ENCODE measurements around the gene ZC3H14.

Gene ZC3H14

DNA sequence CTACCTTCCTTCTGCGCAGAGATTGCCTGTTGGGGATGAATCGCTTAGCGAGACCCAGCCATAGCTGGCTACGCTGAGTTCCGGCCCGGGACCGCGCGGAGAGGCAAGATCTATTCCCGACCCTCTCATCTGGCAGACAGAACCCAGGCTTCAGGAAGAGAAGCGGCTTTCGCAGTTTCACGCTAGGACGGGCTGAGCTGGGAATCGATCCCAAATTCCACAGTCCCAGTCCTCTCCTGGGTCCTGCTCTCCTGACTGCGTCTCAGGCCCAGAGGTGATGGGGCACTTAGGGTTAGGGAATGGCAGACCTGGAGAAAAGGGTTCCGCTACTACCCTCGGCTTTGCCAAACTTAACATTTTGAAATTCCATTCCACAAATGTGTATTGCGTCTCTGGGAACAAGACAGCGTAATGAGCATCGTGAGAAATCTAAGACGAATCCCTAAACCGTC is 10.8 kb upstream of the ZC3H14 start:
- DNase-seq = no peak

DNA sequence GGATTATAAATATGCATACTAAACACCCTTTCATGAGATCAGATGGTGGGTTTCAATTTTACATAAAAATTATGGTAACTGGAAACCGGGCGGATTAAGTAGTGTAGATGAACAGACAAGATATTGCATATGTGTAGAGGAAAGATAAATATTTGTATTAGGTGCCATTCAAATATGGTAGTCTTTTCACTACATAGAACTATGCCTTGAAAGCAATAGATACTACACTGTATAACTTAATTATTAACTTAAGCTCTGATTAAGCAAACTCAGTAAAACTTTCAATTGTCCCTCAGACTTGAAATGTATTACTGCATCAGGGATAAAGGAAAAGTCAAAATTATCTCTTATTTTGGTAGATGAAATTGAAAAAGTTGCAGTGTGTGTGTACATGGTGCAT is 10.0 kb upstream of the ZC3H14 start:
- DNase-seq = peak; percentile 77

GRCh38 chr14:88553886-88554456 is 8.9 kb upstream of the ZC3H14 start:
- peak; percentile 31 for DNase-seq

DNA sequence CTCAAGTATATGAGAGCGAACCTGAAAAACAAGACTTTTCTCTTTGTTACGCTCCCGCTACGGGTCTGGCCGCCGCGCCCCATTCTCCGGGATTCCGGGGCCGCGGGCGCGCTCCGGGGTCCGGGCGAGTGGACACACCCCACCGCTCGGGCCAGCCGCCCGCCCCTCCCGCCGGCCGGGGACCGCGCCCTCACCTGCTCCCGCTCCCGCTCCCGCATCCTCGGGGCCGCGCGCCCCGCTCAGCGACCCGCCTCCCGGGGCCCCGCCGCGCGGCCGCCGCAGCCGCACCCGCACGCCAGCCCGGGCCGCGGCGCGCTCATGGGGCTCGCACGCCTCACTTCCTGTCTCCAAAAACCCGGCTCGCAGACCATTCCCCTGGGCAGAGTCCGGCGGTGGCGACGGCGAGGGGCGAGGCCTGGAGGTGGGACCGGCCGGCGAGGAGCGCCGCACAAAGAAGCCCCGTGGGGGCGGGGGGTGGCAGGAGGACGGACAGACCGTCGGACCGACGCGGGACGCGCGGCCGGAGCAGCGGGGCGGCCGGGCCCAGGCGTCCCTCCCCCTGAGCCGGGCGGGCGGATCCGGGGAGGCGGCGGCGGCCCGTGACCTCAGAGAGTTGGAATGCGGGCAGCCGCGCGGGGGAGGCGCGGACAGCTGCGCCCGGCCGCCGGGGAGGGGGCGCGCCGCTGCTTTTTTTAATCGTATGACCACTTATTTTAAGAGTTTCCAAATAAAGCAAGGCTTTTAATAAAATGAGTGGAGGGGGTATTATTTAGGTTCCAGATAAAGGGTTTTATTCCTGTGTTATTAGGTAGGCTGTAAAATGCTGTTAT is 8.2 kb upstream of the ZC3H14 start, which contains the start of gene PTPN21:
TSS of gene PTPN21 (minus strand) at position 551 of the 830 bp plus-strand sequence. CDS start 4,590 bp downstream, outside the sequence.
- DNase-seq = peak; percentile 3

- DNase-seq = no peak
Observed at GRCh38 chr14:88556581-88556980, 6.3 kb upstream of the ZC3H14 start.

- peak; percentile 11 for DNase-seq
Observed at GRCh38 chr14:88559852-88560251, 3.0 kb upstream of the ZC3H14 start.

DNA sequence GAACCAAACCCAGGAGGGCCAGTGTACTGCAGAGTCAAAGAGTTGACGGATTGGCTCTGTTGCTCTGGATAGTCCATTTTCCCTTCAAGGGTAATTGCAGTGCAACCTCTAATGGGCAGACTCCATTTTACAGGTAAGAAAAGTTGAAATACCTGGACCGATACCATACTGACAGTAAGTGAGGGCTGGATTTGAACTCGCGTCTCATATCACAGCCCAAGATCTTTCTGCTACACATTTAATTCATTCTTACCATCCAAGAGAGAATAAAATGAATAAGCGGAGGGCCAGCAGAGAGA is 356 bp upstream of the ZC3H14 start:
- DNase-seq = no peak

GRCh38 chr14:88563845-88564244 is 1.0 kb downstream of the ZC3H14 start:
- no peak for DNase-seq

DNA sequence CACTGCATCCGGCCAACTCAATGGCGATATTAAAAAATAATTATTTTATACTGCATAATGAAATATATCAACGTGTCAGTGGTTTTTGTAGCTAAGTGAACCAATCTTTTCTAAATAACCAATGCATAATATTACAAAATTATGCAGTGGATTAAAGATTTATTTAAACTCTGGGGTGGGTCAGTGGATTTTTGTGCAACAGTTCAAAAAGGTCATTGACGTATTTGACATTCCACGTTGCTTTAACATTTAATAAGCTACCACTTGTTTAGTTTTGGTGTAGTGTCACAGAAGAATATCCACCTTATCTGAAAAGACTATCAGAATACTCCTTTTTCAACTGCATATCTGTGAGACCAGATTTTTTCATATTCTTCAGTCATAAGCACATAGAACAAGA is 2.6 kb downstream of the ZC3H14 start:
- no peak for DNase-seq

- no peak for DNase-seq
Observed at GRCh38 chr14:88568196-88568595, 5.4 kb downstream of the ZC3H14 start.

DNA sequence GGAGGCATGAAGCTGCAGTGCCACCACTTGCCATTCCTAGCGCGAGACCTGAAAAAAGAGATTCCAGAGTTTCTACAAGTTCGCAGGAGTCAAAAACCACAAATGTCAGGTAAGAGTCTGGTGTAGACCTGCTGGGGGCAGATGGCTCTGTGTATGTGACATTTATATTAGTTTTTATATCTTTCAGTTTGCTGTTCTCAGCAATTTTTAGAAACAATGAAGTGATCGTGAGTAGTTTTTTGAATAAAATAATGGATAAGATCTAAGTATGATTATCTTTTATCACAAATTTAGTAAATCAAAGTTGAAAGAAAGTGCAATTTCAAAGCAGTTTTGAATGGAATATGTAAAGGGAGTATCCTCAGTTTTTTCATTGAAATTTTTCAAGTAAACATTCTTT is 9.3 kb downstream of the ZC3H14 start:
- DNase-seq = no peak

GRCh38 chr14:88576222-88576621 is 13.4 kb downstream of the ZC3H14 start:
- no peak for DNase-seq

DNA sequence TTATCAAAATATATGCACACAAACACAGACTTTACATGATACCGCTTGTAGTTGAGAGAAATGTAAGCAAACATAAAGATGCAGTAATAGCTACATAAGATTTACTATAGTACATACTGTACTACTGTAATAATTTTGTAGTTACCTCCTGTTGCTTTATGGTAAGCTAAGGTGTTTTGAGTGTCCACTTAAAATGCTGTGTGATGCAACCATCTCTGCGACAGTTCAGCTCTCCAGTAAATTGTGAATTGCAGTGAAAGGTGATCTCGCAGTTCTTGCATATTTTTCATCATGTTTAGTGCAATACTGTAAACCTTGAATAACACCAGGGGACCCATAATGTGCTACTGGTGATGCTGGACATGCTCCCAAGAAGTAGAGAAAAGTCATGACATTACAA is 21.6 kb downstream of the ZC3H14 start:
- no peak for DNase-seq

DNA sequence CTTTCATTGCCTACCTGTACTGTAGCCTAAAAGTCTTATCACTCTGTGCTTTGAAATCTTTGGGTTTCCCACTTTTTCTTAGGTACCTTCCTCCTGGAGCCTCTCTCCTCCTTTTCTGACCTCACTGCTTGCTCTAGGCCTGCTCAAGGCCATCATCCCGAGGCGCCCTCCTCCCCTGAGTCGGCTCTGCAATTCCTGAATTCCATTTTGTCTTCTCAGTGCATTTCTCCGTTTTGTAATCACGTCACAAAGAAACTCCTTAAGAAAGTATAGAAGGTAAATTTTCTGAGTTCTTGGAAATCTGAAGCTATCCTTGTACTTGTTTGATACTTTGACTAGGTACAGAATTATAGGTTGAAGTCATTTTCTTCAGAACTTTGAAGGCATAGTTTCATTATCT is 25.2 kb downstream of the ZC3H14 start:
- no peak for DNase-seq

GRCh38 chr14:88590173-88590572 is 27.3 kb downstream of the ZC3H14 start:
- no peak for DNase-seq

GRCh38 chr14:88592031-88592430 is 29.2 kb downstream of the ZC3H14 start:
- no peak for DNase-seq

GRCh38 chr14:88597038-88597437 is 34.2 kb downstream of the ZC3H14 start:
- no peak for DNase-seq

- no peak for DNase-seq
Observed at GRCh38 chr14:88597601-88598000, 34.8 kb downstream of the ZC3H14 start.

GRCh38 chr14:88598097-88598675 is 35.3 kb downstream of the ZC3H14 start:
- DNase-seq = no peak

- DNase-seq = no peak
Observed at GRCh38 chr14:88599326-88599725, 36.5 kb downstream of the ZC3H14 start.

DNA sequence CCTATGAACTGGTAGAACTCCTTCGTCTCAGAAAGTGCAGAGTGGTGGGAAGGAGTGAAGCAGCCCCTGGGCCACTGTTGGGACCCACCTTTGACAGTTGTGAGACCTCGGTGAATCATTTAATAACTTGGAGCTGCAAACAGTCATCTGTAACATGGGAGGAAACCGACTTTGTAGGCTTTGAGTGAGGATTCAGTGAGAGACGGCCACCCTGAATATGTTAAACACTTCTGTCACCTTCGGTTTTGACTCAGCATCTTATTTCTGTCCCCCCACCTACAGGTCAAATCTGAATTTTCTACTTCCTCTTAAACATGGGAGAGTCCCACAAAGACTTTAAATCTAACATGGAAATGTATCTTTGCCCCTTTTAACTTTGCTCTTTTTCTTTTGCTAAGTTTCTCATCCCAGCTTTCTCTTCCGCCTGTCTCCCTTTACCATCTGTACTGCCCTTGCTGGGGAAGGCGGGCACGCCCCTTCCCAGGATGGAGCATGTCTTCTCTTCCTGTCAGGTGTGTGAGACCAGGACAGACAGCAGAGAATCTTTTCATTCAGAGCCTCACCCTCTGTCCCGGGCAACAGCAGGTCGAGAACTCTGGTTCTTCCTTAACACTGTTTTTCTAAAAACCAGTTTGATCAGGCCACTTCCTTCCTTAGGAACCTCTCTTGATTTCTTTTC is 37.1 kb downstream of the ZC3H14 start:
- no peak for DNase-seq

DNA sequence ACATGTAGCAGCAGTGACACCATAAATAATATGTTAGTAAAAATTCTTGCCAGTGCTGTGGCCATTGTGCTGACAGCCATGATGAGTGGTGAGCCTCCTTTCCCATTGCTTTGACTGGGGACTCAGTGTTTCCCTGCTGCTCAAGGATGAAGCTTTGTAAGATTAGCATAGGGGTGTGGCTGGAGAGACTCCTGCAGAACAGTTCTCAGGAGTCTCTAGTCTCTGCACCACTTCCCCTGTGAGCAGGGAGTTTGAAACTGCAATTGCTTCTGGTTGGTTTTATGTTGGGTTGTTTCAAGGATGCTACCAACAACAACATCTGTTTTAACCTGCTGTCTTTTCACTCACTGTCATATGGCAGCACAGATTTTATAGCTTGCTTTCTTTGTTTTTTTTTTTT is 41.4 kb downstream of the ZC3H14 start:
- no peak for DNase-seq

GRCh38 chr14:88605594-88605993 is 42.8 kb downstream of the ZC3H14 start:
- DNase-seq = no peak

DNA sequence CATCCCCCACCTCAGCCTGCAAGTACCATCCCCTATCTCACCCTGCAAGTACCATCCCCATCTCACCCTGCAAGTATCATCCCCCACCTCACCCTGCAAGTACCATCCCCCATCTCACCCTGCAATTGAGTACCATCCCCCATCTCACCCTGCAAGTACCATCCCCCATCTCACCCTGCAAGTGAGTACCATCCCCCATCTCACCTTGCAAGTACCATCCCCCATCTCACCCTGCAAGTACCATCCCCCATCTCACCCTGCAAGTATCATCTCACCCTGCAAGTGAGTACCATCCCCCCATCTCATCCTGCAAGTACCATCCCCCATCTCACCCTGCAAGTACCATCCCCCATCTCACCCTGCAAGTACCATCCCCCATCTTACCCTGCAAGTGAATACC is 45.0 kb downstream of the ZC3H14 start:
- no peak for DNase-seq
